Activated T-cell treated with anti-CD3 and anti-CD28 coated beads for 1 hour (primary cell): ENCODE data around the gene AFF3.

Experiments
- DNase-seq: peaks from one replicate; pipeline ENCODE4 v3.0.0-alpha.2; 2020; ENCODE audit warnings: low read depth

Gene AFF3

GRCh38 chr2:99852956-99853355 is 289.4 kb downstream of the AFF3 start:
- DNase-seq = no peak

GRCh38 chr2:99852376-99852934 is 289.9 kb downstream of the AFF3 start:
- no peak for DNase-seq

- no peak for DNase-seq
These were observed 290.6 kb downstream of the AFF3 start for GRCh38 chr2:99851811-99852210.

GRCh38 chr2:99851089-99851488 is 291.3 kb downstream of the AFF3 start:
- no peak for DNase-seq

GRCh38 chr2:99850084-99850710 is 292.2 kb downstream of the AFF3 start:
- DNase-seq = no peak

- DNase-seq = no peak
These were observed 295.8 kb downstream of the AFF3 start for GRCh38 chr2:99846462-99847107.

- no peak for DNase-seq
These were observed 297.1 kb downstream of the AFF3 start for GRCh38 chr2:99845296-99845695.

- DNase-seq = no peak
These were observed 299.9 kb downstream of the AFF3 start for GRCh38 chr2:99842451-99842850.

- no peak for DNase-seq
These were observed 300.6 kb downstream of the AFF3 start for GRCh38 chr2:99841749-99842148.

GRCh38 chr2:99840831-99841230 is 301.6 kb downstream of the AFF3 start:
- DNase-seq = no peak

- DNase-seq = no peak
These were observed 305.4 kb downstream of the AFF3 start for GRCh38 chr2:99836690-99837605.

GRCh38 chr2:99834426-99834825 is 308.0 kb downstream of the AFF3 start:
- no peak for DNase-seq

- DNase-seq = no peak
These were observed 308.7 kb downstream of the AFF3 start for GRCh38 chr2:99833586-99834201.

- no peak for DNase-seq
These were observed 309.5 kb downstream of the AFF3 start for GRCh38 chr2:99832926-99833325.

GRCh38 chr2:99831772-99832171 is 310.6 kb downstream of the AFF3 start:
- no peak for DNase-seq

GRCh38 chr2:99827296-99827999 is 314.9 kb downstream of the AFF3 start:
- DNase-seq = no peak

- no peak for DNase-seq
These were observed 316.8 kb downstream of the AFF3 start for GRCh38 chr2:99825630-99826029.

- no peak for DNase-seq
These were observed 317.6 kb downstream of the AFF3 start for GRCh38 chr2:99824758-99825157.

- DNase-seq = no peak
These were observed 319.7 kb downstream of the AFF3 start for GRCh38 chr2:99822474-99823207.

- DNase-seq = no peak
These were observed 320.4 kb downstream of the AFF3 start for GRCh38 chr2:99821984-99822383.

- no peak for DNase-seq
These were observed 320.8 kb downstream of the AFF3 start for GRCh38 chr2:99821572-99821971.
